CD14-positive monocyte (primary cell): ENCODE data around the gene HMMR. TPM values are rescaled to one million over a fixed set of nuclear protein-coding genes. Genes with fewer than 3 reads are reported as not detected.

Source experiments
- DNase-seq, 3 donors: peaks; one replicate each; pipeline ENCODE4 v3.0.0-alpha.2; 2011 to 2022
- H2AFZ ChIP-seq: 2 replicates; pipeline ENCODE4 v1.6.0; 2012; ENCODE audit warnings: mild to moderate bottlenecking, low read depth, low read length, inconsistent platforms; ENCODE audit not compliant: insufficient read depth, poor library complexity, severe bottlenecking
- H3K27ac ChIP-seq, 2 donors: 1 replicate in 1 of 2; 2 replicates in 1 of 2; pipeline ENCODE4 v1.5.1; 2012 to 2013; ENCODE audit warnings: low read length in 2 of 2, control low read depth in 1 of 2, inconsistent platforms in 1 of 2, low read depth in 1 of 2, mild to moderate bottlenecking in 1 of 2
- H3K27me3 ChIP-seq, 2 donors: one replicate each; pipeline versions ENCODE4 v1.6.0 to v1.6.1; 2011 to 2013; ENCODE audit warnings: low read length in 2 of 2; ENCODE audit not compliant: control insufficient read depth in 2 of 2, insufficient read depth in 2 of 2
- H3K36me3 ChIP-seq, 2 donors: replicated peaks in 1 of 2; 1 replicate in 1 of 2; 2 replicates in 1 of 2; pipeline versions ENCODE4 v1.5.1 to v1.6.1; 2012 to 2013; ENCODE audit warnings: low read length in 2 of 2, control low read depth in 1 of 2, inconsistent platforms in 1 of 2, mild to moderate bottlenecking in 1 of 2; ENCODE audit not compliant: insufficient read depth in 2 of 2, control insufficient read depth in 1 of 2
- H3K4me1 ChIP-seq, 2 donors: 1 replicate in 1 of 2; 2 replicates in 1 of 2; pipeline versions ENCODE4 v1.5.1 to v1.6.1; 2012 to 2013; ENCODE audit warnings: low read length in 2 of 2, control low read depth in 1 of 2, inconsistent platforms in 1 of 2, mild to moderate bottlenecking in 1 of 2, moderate library complexity in 1 of 2; ENCODE audit not compliant: insufficient read depth in 2 of 2, control insufficient read depth in 1 of 2
- H3K4me2 ChIP-seq: replicated peaks from 2 replicates; pipeline ENCODE3; 2012; ENCODE audit warnings: low read length, moderate library complexity, mild to moderate bottlenecking; ENCODE audit not compliant: poor library complexity, severe bottlenecking; ENCODE audit errors: extremely low read depth
- H3K4me3 ChIP-seq, 3 experiments: fragments of 200-600 bp in 1 of 3; sonication (generic) in 1 of 3; replicated peaks in 1 of 3; 1 replicate in 2 of 3; 2 replicates in 1 of 3; pipeline ENCODE4 v1.5.1; 2011 to 2013; ENCODE audit warnings: low read length in 3 of 3, mild to moderate bottlenecking in 3 of 3, control low read depth in 2 of 3, low read depth in 2 of 3, inconsistent platforms in 1 of 3, moderate library complexity in 1 of 3
- H3K79me2 ChIP-seq: 2 replicates; pipeline ENCODE4 v1.6.0; 2012; ENCODE audit warnings: mild to moderate bottlenecking, control low read depth, inconsistent platforms, low read length, moderate library complexity; ENCODE audit not compliant: insufficient read depth
- H3K9ac ChIP-seq: 2 replicates; pipeline ENCODE4 v1.6.0; 2017; ENCODE audit warnings: low read length, mild to moderate bottlenecking; ENCODE audit not compliant: insufficient read depth, poor library complexity, severe bottlenecking
- H3K9me3 ChIP-seq, 2 donors: replicated peaks in 1 of 2; 1 replicate in 1 of 2; 2 replicates in 1 of 2; pipeline versions ENCODE4 v1.5.1 to v1.6.1; 2012 to 2013; ENCODE audit warnings: low read length in 2 of 2, control low read depth in 1 of 2; ENCODE audit not compliant: control insufficient read depth in 1 of 2, insufficient read depth in 1 of 2
- H4K20me1 ChIP-seq: 2 replicates; pipeline ENCODE4 v1.6.0; 2012; ENCODE audit warnings: mild to moderate bottlenecking, low read length, control low read depth, moderate library complexity; ENCODE audit not compliant: insufficient read depth
- H3K27ac Mint-ChIP-seq, 7 donors: one replicate each; pipeline ENCODE4 v1.8.0; 2020; ENCODE audit warnings: mild to moderate bottlenecking in 7 of 7, mixed read lengths in 7 of 7, moderate library complexity in 6 of 7, inconsistent platforms in 2 of 7
- H3K27me3 Mint-ChIP-seq, 3 donors: one replicate each; pipeline ENCODE4 v1.8.0; 2021 to 2022; ENCODE audit warnings: low read depth in 3 of 3, mild to moderate bottlenecking in 3 of 3, mixed read lengths in 3 of 3, moderate library complexity in 3 of 3, inconsistent platforms in 1 of 3
- H3K36me3 Mint-ChIP-seq, 2 donors: one replicate each; pipeline ENCODE4 v1.8.0; 2020; ENCODE audit warnings: mixed read lengths in 2 of 2, inconsistent platforms in 1 of 2, mild to moderate bottlenecking in 1 of 2
- H3K4me1 Mint-ChIP-seq: one replicate; pipeline ENCODE4 v1.8.0; 2020; ENCODE audit warnings: mild to moderate bottlenecking, mixed read lengths
- H3K4me3 Mint-ChIP-seq, 2 donors: one replicate each; pipeline ENCODE4 v1.8.0; 2020; ENCODE audit warnings: mild to moderate bottlenecking in 2 of 2, mixed read lengths in 2 of 2, moderate library complexity in 1 of 2
- H3K9me3 Mint-ChIP-seq, 7 donors: one replicate each; pipeline ENCODE4 v1.8.0; 2020 to 2022; ENCODE audit warnings: mixed read lengths in 7 of 7, mild to moderate bottlenecking in 6 of 7, moderate library complexity in 6 of 7, inconsistent platforms in 2 of 7
- CTCF ChIP-seq: fragments of 200-600 bp; IDR thresholded peaks from one replicate; pipeline ENCODE4 v1.8.0; 2022; ENCODE audit warnings: antibody characterized with exemption, mild to moderate bottlenecking
- WGBS: methylation state at CpG from one replicate; pipeline ENCODE4 v1.1.5; 2013; ENCODE audit warnings: missing lambda C conversion rate; ENCODE audit not compliant: insufficient coverage; 5-methylcytosine and 5-hydroxymethylcytosine counted together
- intact Hi-C, 2 donors: fragments of 100-400 bp; cut with micrococcal nuclease; formaldehyde crosslinking; loops; one replicate each; pipeline versions ENCODE4 v1.15.0 to v1.15.1; 2023
- polyA plus RNA-seq, 3 donors: library from polyadenylated mRNA; depleted of rRNA in 1 of 3; unstranded in 2 of 3; stranded (reverse) in 1 of 3; fragments of 300-500 nt in 2 of 3; fragments of >200 nt in 1 of 3; fragmentation: Illumina TruSeq in 2 of 3; gene quantifications; 1 replicate in 2 of 3; 2 replicates in 1 of 3; pipeline ENCODE4 v1.2.3, GENCODE V29; 2012 to 2021

The HMMR gene
- polyA plus RNA-seq, 3 donors, result 0.29 TPM; not detected in 2

- H3K4me2 ChIP-seq, result peak within 1 kb of the TSS; percentile 89
- Mint-ChIP-seq H3K4me3 (peak within 1 kb of the TSS; percentile 89 to 97), H3K4me1 (peaks cover 58% of the 10 kb centered on the region), H3K9me3 (no peaks in the 10 kb centered on the region), H3K36me3 (no peaks in the 10 kb centered on the region), H3K27ac (peak within 1 kb of the TSS; percentile 94 to 99 (median 97)), H3K27me3 (peaks cover 0 to 2% (median 0%) of the 10 kb centered on the region in 3 donors)
- H2AFZ ChIP-seq, result peak within 1 kb of the TSS; percentile 92
- H3K9ac ChIP-seq, result peak within 1 kb of the TSS; percentile 95
- no peaks in the 10 kb centered on the region for H3K27me3 ChIP-seq
- H3K36me3 ChIP-seq, result no peaks in the 10 kb centered on the region
- intact Hi-C loops, result loop anchor here (2.0 kb wide), 2 partner anchors 45 to 69 kb away; partner anchors contain the start of genes HMMR (in 2 of the 2), NUDCD2 (in 2 of the 2) and CCNG1 (in 1 of the 2)
- peaks cover 57% of the 10 kb centered on the region for H3K79me2 ChIP-seq
- 0% methylated on average over 63 of the region's 64 CpGs for WGBS
- TF ChIP-seq CTCF, result peak; percentile 53
- peaks cover 25% of the 10 kb centered on the region for H4K20me1 ChIP-seq
- peak; percentile 90 to 91 (median 91) for DNase-seq
- no peaks in the 10 kb centered on the region for H3K9me3 ChIP-seq
- H3K4me3 ChIP-seq, result peak within 1 kb of the TSS; percentile 62 to 99 (median 97)
- peaks cover 39 to 62% of the 10 kb centered on the region in 2 donors for H3K4me1 ChIP-seq
- peak within 1 kb of the TSS; percentile 89 to 96 for H3K27ac ChIP-seq
Measured at GRCh38 chr5:163505368-163506094, 45.1 kb downstream of the HMMR start, which contains the start of gene MAT2B. Gene MAT2B (plus strand): TSS chr5:163505619. CDS start chr5:163505687, 68 bp downstream.

DNA sequence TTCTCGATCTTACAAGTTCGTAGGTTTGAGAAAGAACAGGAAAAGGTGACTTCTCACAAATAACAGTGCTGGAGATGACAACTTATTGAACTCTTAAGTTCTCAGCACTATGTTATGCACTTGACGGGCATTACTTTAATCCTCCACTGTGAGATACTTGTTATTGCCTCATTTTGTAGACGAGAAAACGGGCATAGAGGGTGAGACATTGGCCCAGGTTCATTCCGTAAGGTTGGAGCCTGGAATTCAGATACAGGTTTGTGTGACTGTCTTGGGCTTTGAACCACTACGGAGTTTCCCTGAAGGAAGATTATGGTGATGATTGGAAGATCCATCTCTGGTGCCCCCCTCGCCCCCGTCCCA is 45.6 kb downstream of the HMMR start:
- H3K4me2 ChIP-seq, result peak overlapping the region; percentile 89
- WGBS, result 0% methylated on average over 1 of the region's 9 CpGs
- intact Hi-C loops, result no loop called here
- Mint-ChIP-seq H3K9me3 (no peaks in the 10 kb centered on the region), H3K4me1 (peaks cover 58% of the 10 kb centered on the region), H3K27me3 (peaks cover 0 to 2% (median 0%) of the 10 kb centered on the region in 3 donors), H3K4me3 (peak overlapping the region; percentile 89 to 97), H3K27ac (peak overlapping the region; percentile 94 to 99 (median 97)), H3K36me3 (peaks cover 0 to 2% of the 10 kb centered on the region in 2 donors)
- no peak for TF ChIP-seq CTCF
- H3K9me3 ChIP-seq, result no peaks in the 10 kb centered on the region
- H3K9ac ChIP-seq, result peak overlapping the region; percentile 95
- H3K4me1 ChIP-seq, result peaks cover 39 to 62% of the 10 kb centered on the region in 2 donors
- H3K27me3 ChIP-seq, result no peaks in the 10 kb centered on the region
- no peaks in the 10 kb centered on the region for H3K36me3 ChIP-seq
- peak overlapping the region; percentile 62 to 99 (median 97) for H3K4me3 ChIP-seq
- peak in 1 of 3 donors; percentile 30 for DNase-seq
- peaks cover 30% of the 10 kb centered on the region for H4K20me1 ChIP-seq
- peak overlapping the region; percentile 89 to 96 for H3K27ac ChIP-seq
- H2AFZ ChIP-seq, result peak overlapping the region; percentile 92
- H3K79me2 ChIP-seq, result peaks cover 63% of the 10 kb centered on the region
